OCI-LY7 (cell line): ENCODE results near the gene IGSF22. TPM values are rescaled to one million over a fixed set of nuclear protein-coding genes. Genes with fewer than 3 reads are reported as not detected.
"Not testable (repeated sequence)": the region's sequence is repeated elsewhere in the genome, so short reads cannot be mapped to it uniquely, and the experiment has no call there.

ENCODE experiments used
- BruUV-seq: library from RNA; stranded (reverse); fragments of 400-500 nt; replicated peaks from 2 replicates; lab custom pipeline; 2021; lab: Mats Ljungman, UMichigan
- CTCF ChIA-PET: fragments of 300-600 bp; sonication (Branson Sonifier 250); formaldehyde crosslinking; loops from one replicate; lab custom pipeline; 2022; ENCODE audit warnings: antibody characterized with exemption; ENCODE audit not compliant: unreplicated experiment; lab: Charles Lee
- POLR2A ChIA-PET: fragments of 300-600 bp; sonication (Branson Sonifier 250); formaldehyde crosslinking; loops from one replicate; lab custom pipeline; 2022; ENCODE audit warnings: antibody characterized with exemption; lab: Charles Lee
- DNase-seq: peaks from one replicate; pipeline ENCODE4 v3.0.0-alpha.2; 2015; ENCODE audit warnings: low spot score
- H2AFZ ChIP-seq: fragments of 200-600 bp; sonication (generic), shearing (Covaris generic); 2 replicates; pipeline ENCODE4 v1.6.1; 2014; ENCODE audit warnings: mild to moderate bottlenecking, antibody characterized with exemption, low read length, moderate library complexity
- H3K27ac ChIP-seq: fragments of 200-600 bp; sonication (generic); 2 replicates; pipeline ENCODE4 v1.5.1; 2014; ENCODE audit warnings: mixed run types, low read depth, mild to moderate bottlenecking, moderate library complexity, low read length, inconsistent platforms; ENCODE audit not compliant: poor library complexity, severe bottlenecking
- H3K36me3 ChIP-seq: fragments of 200-600 bp; sonication (generic); 2 replicates; pipeline ENCODE4 v1.6.1; 2014; ENCODE audit warnings: mild to moderate bottlenecking, antibody characterized with exemption, low read length, moderate library complexity, mixed read lengths; ENCODE audit not compliant: insufficient read depth
- H3K4me1 ChIP-seq: fragments of 200-600 bp; sonication (generic); 2 replicates; pipeline ENCODE4 v1.5.1; 2014; ENCODE audit warnings: mild to moderate bottlenecking, low read length; ENCODE audit not compliant: insufficient read depth, poor library complexity, severe bottlenecking
- H3K4me2 ChIP-seq: fragments of 200-600 bp; sonication (generic); 2 replicates; pipeline ENCODE4 v1.6.1; 2014; ENCODE audit warnings: mild to moderate bottlenecking, low read length
- H3K4me3 ChIP-seq: fragments of 200-600 bp; sonication (generic); 2 replicates; pipeline ENCODE4 v1.5.1; 2014; ENCODE audit warnings: mild to moderate bottlenecking, low read depth, low read length; ENCODE audit not compliant: poor library complexity, severe bottlenecking
- H3K79me2 ChIP-seq: fragments of 200-600 bp; sonication (generic); 2 replicates; pipeline ENCODE4 v1.6.1; 2016; ENCODE audit warnings: low read depth, mild to moderate bottlenecking, low read length, moderate library complexity, mixed read lengths; ENCODE audit not compliant: insufficient read depth
- H3K9me2 ChIP-seq: fragments of 200-600 bp; sonication (generic); 2 replicates; pipeline ENCODE4 v1.6.1; 2016; ENCODE audit warnings: mild to moderate bottlenecking, low read length, mixed read lengths; ENCODE audit not compliant: insufficient read depth
- H3K9me3 ChIP-seq: fragments of 200-600 bp; sonication (generic); 2 replicates; pipeline ENCODE4 v1.6.1; 2014; ENCODE audit warnings: mild to moderate bottlenecking, mixed run types, low read length, mixed read lengths
- H4K20me1 ChIP-seq: fragments of 200-600 bp; sonication (generic); 2 replicates; pipeline ENCODE4 v1.6.1; 2014; ENCODE audit warnings: mild to moderate bottlenecking, antibody characterized with exemption, low read length, moderate library complexity, mixed read lengths; ENCODE audit not compliant: insufficient read depth
- EZH2phosphoT487 ChIP-seq: fragments of 200-600 bp; sonication (generic); IDR thresholded peaks from 2 replicates; pipeline ENCODE4 v1.6.1; 2018; ENCODE audit warnings: low read depth, borderline replicate concordance, mild to moderate bottlenecking, mixed run types, antibody characterized with exemption, low read length, moderate library complexity, mixed read lengths
- intact Hi-C: fragments of 100-400 bp; cut with micrococcal nuclease; formaldehyde crosslinking; loops from one replicate; pipeline ENCODE4 v1.10.0; 2022; ENCODE audit not compliant: unreplicated experiment
- total RNA-seq, 2 experiments: library from RNA; depleted of rRNA in 1 of 2; stranded (reverse); fragments of >200 nt in 1 of 2; shearing (Covaris generic) in 1 of 2; gene quantifications; 2 replicates each; pipeline ENCODE4 v1.2.3, GENCODE V29; 2014 to 2022
- TF ChIP-seq, protein P1 (sequence below): fragments of 200-600 bp; sonication (generic); conservative IDR thresholded peaks from 2 replicates; pipeline ENCODE4 v1.5.1; 2014; ENCODE audit warnings: mild to moderate bottlenecking, antibody characterized with exemption, low read length, moderate library complexity, mixed read lengths

The IGSF22 gene
- total RNA-seq, 2 experiments from 2014 or later: not detected

DNA sequence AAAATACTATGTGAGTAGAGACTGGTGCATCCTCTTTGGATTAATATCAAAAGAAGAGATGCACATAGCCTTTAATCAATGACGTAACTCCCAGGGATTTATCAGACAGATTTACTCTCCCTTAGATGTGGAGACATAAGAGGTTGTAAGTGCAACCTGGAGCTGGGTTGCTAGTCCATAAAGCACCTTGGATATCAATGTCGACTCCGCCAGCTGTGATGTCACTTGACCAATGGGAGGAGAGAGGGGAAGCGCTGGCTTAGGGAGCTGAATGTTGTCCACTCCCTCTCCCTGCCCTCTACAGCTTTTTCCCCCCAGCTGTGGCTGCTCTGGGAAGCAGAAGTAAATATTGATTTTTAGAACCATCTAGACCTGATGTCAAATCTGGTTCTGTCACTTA lies 56.3 kb downstream of the IGSF22 start:
- BruUV-seq: no TSS peak
- no peaks in the 10 kb centered on the region for H3K9me2 ChIP-seq
- POLR2A ChIA-PET: no interaction called here
- H4K20me1 ChIP-seq: no peaks in the 10 kb centered on the region
- H3K4me3 ChIP-seq: no peak overlapping the region
- no peak overlapping the region for H3K4me2 ChIP-seq
- H3K4me1 ChIP-seq: no peaks in the 10 kb centered on the region
- no peak overlapping the region for H2AFZ ChIP-seq
- H3K36me3 ChIP-seq: no peaks in the 10 kb centered on the region
- H3K79me2 ChIP-seq: no peaks in the 10 kb centered on the region
- H3K27ac ChIP-seq: no peak overlapping the region
- TF ChIP-seq, protein P1, sequence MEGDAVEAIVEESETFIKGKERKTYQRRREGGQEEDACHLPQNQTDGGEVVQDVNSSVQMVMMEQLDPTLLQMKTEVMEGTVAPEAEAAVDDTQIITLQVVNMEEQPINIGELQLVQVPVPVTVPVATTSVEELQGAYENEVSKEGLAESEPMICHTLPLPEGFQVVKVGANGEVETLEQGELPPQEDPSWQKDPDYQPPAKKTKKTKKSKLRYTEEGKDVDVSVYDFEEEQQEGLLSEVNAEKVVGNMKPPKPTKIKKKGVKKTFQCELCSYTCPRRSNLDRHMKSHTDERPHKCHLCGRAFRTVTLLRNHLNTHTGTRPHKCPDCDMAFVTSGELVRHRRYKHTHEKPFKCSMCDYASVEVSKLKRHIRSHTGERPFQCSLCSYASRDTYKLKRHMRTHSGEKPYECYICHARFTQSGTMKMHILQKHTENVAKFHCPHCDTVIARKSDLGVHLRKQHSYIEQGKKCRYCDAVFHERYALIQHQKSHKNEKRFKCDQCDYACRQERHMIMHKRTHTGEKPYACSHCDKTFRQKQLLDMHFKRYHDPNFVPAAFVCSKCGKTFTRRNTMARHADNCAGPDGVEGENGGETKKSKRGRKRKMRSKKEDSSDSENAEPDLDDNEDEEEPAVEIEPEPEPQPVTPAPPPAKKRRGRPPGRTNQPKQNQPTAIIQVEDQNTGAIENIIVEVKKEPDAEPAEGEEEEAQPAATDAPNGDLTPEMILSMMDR: no peak
- TF ChIP-seq EZH2phosphoT487: no peak
- CTCF ChIA-PET: no interaction called here
- no peaks in the 10 kb centered on the region for H3K9me3 ChIP-seq
- DNase-seq: no peak
- intact Hi-C loops: no loop called here

DNA sequence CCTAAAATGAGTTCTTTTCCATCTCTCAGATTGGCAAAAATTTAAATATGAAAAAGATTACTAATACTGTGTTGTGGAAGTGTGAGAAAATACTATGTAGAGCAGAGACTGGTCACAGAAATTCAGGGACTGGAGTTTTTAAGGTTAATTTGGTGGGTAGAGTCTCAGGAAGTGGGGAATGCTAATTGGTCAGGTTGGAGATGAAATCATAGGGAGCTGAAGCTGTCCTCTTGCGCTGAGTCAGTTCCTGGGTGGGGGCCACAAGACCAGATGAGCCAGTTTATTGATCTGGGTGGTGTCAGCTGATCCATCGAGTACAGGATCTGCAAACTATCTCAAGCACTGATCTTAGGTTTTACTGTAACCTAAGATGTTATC lies 56.8 kb downstream of the IGSF22 start:
- DNase-seq: no peak
- ChIA-PET POLR2A (no interaction called here), CTCF (no interaction called here)
- Histone ChIP-seq H4K20me1 (no peaks in the 10 kb centered on the region), H3K4me2 (no peak overlapping the region), H3K27ac (no peak overlapping the region), H3K36me3 (no peaks in the 10 kb centered on the region), H2AFZ (no peak overlapping the region), H3K4me3 (no peak overlapping the region), H3K9me3 (no peaks in the 10 kb centered on the region), H3K9me2 (no peaks in the 10 kb centered on the region), H3K4me1 (no peaks in the 10 kb centered on the region), H3K79me2 (no peaks in the 10 kb centered on the region)
- TF ChIP-seq EZH2phosphoT487: no peak
- TF ChIP-seq, protein P1: no peak
- intact Hi-C loops: no loop called here
- BruUV-seq: no TSS peak

DNA sequence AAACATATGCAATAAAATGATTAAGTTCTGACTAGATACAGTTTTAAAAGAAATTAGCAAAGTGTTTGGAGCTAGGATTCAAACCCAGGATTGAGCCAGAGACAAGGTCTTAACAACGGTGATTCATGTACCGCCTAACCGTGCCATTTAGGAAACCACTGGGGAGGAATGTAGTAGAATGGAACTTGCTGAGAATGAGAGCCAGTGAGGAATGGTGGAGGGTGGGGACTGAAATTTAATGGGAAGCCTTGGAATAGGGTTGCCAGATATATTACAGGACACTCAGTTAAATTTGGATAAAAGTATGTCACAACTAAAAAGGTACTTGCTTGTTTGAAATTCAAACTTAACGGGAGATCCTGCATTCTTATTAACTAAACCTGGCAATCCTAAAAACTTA lies 57.9 kb downstream of the IGSF22 start:
- Histone ChIP-seq H3K9me2 (no peaks in the 10 kb centered on the region), H3K36me3 (no peaks in the 10 kb centered on the region), H3K9me3 (no peaks in the 10 kb centered on the region), H3K4me1 (no peaks in the 10 kb centered on the region), H3K79me2 (no peaks in the 10 kb centered on the region), H4K20me1 (no peaks in the 10 kb centered on the region), H3K27ac (no peak overlapping the region), H3K4me2 (no peak overlapping the region), H3K4me3 (no peak overlapping the region), H2AFZ (no peak overlapping the region)
- BruUV-seq: no TSS peak
- TF ChIP-seq EZH2phosphoT487: no peak
- TF ChIP-seq, protein P1: no peak
- DNase-seq: no peak
- intact Hi-C loops: no loop called here
- ChIA-PET CTCF (no interaction called here), POLR2A (no interaction called here)

DNA sequence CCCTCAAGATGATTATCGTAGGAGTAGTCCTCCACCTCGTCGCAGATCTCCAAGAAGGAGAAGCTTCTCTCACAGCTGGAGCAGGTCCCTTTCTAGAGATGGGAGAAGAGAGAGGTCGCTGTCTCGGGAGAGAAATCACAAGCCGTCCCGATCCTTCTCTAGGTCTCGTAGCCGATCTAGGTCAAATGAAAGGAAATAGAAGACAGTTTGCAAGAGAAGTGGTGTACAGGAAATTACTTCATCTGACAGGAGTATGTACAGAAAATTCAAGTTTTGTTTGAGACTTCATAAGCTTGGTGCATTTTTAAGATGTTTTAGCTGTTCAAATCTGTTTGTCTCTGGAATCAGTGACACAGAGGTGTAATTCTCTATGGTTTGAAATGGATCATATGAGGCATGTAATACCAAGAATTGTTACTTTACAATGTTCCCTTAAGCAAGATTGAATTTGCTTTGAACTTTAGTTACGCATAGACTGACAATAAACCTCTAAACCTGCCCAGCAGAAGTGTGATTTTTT lies 60.6 kb downstream of the IGSF22 start:
- intact Hi-C loops, CTCF ChIA-PET, H3K4me3 ChIP-seq, H3K79me2 ChIP-seq, DNase-seq, H3K9me3 ChIP-seq, H3K36me3 ChIP-seq, H3K4me2 ChIP-seq, H3K4me1 ChIP-seq, H3K27ac ChIP-seq, BruUV-seq, H2AFZ ChIP-seq, H4K20me1 ChIP-seq, H3K9me2 ChIP-seq: not testable (repeated sequence)
- POLR2A ChIA-PET: interaction anchor here (0.6 to 1.1 kb wide), 2 partner anchors 10 to 11 kb away, joined by 4 to 7 read pairs; no protein-coding TSS in a partner anchor
